ENCODE measurements around the gene SFTPD.
A peak's percentile ranks its signal among the peaks of the same experiment; 100 is the strongest.
"Not testable (repeated sequence)": the region's sequence is repeated elsewhere in the genome, so short reads cannot be mapped to it uniquely, and the experiment has no call there.

The SFTPD gene

GRCh38 chr10:79914512-79914911, 34.4 kb downstream of the SFTPD start:
- H3K4me1 Mint-ChIP-seq, result not testable (repeated sequence)

GRCh38 chr10:79910836-79911235, 38.1 kb downstream of the SFTPD start:
- Mint-ChIP-seq H3K27me3 (ENCODE audit: low read depth) (no peaks in the 10 kb centered on the region), H3K36me3 (ENCODE audit: low read depth) (peaks cover 27% of the 10 kb centered on the region), H3K4me3 (no peak overlapping the region), H3K4me1 (peaks cover 15% of the 10 kb centered on the region), H3K9me3 (no peaks in the 10 kb centered on the region), H3K27ac (no peak overlapping the region)
- no peak for TF ChIP-seq CTCF (IDR thresholded peaks at IDR 0.05; ENCODE audit: unreplicated experiment in 3 of 3)

More at GRCh38 chr10:79914512-79914911, 34.4 kb downstream of the SFTPD start:
- H3K27me3 Mint-ChIP-seq (ENCODE audit: low read depth); H3K9me3 Mint-ChIP-seq; H3K4me3 Mint-ChIP-seq; H3K36me3 Mint-ChIP-seq (ENCODE audit: low read depth); H3K27ac Mint-ChIP-seq: not testable (repeated sequence)
- TF ChIP-seq CTCF (IDR thresholded peaks at IDR 0.05; ENCODE audit: unreplicated experiment in 3 of 3), result peak in 1 of 3 experiments; percentile 26

- TF ChIP-seq CTCF (IDR thresholded peaks at IDR 0.05; ENCODE audit: unreplicated experiment in 3 of 3), result no peak
- H3K27ac Mint-ChIP-seq, result no peak overlapping the region
- no peaks in the 10 kb centered on the region for H3K9me3 Mint-ChIP-seq
- peaks cover 27% of the 10 kb centered on the region for H3K36me3 Mint-ChIP-seq (ENCODE audit: low read depth)
- H3K4me1 Mint-ChIP-seq, result peaks cover 18% of the 10 kb centered on the region
- no peaks in the 10 kb centered on the region for H3K27me3 Mint-ChIP-seq (ENCODE audit: low read depth)
- H3K4me3 Mint-ChIP-seq, result no peak overlapping the region
Measured at GRCh38 chr10:79910344-79910743, 38.6 kb downstream of the SFTPD start.

- Mint-ChIP-seq H3K36me3 (ENCODE audit: low read depth) (peaks cover 27% of the 10 kb centered on the region), H3K27ac (peak overlapping the region; percentile 69 to 94 (median 92)), H3K9me3 (no peaks in the 10 kb centered on the region), H3K4me3 (peak overlapping the region; percentile 92 to 98 (median 97)), H3K4me1 (peaks cover 11% of the 10 kb centered on the region), H3K27me3 (ENCODE audit: low read depth) (no peaks in the 10 kb centered on the region)
- TF ChIP-seq CTCF (IDR thresholded peaks at IDR 0.05; ENCODE audit: unreplicated experiment in 3 of 3), result no peak
Measured at GRCh38 chr10:79905322-79906314, 43.3 kb downstream of the SFTPD start.

- no peaks in the 10 kb centered on the region for H3K27me3 Mint-ChIP-seq (ENCODE audit: low read depth)
- peak overlapping the region; percentile 69 to 94 (median 92) for H3K27ac Mint-ChIP-seq
- TF ChIP-seq CTCF (IDR thresholded peaks at IDR 0.05; ENCODE audit: unreplicated experiment in 3 of 3), result no peak
- no peaks in the 10 kb centered on the region for H3K9me3 Mint-ChIP-seq
- peaks cover 11% of the 10 kb centered on the region for H3K4me1 Mint-ChIP-seq
- peak overlapping the region; percentile 92 to 98 (median 97) for H3K4me3 Mint-ChIP-seq
- peaks cover 27% of the 10 kb centered on the region for H3K36me3 Mint-ChIP-seq (ENCODE audit: low read depth)
Measured at GRCh38 chr10:79904671-79905321, 44.1 kb downstream of the SFTPD start.

- not testable (repeated sequence) for H3K27me3 Mint-ChIP-seq (ENCODE audit: low read depth)
- H3K4me3 Mint-ChIP-seq, result peak overlapping the region in 1 of 3 experiments; percentile 65
Measured at GRCh38 chr10:79901571-79901970, 47.3 kb downstream of the SFTPD start.

More at GRCh38 chr10:79901571-79901970, 47.3 kb downstream of the SFTPD start:
- H3K4me1 Mint-ChIP-seq; H3K9me3 Mint-ChIP-seq; H3K27ac Mint-ChIP-seq; H3K36me3 Mint-ChIP-seq (ENCODE audit: low read depth): not testable (repeated sequence)
